OCI-LY1 (cell line): ENCODE measurements around the gene AFF2.

ENCODE experiments used
- H2AFZ ChIP-seq: fragments of 200-600 bp; sonication (generic), shearing (Covaris generic); 2 replicates; pipeline ENCODE4 v1.6.0; 2014; ENCODE audit warnings: antibody characterized with exemption, mild to moderate bottlenecking, low read length
- H3F3A ChIP-seq: fragments of 200-600 bp; sonication (generic), shearing (Covaris generic); 2 replicates; pipeline ENCODE4 v1.6.0; 2014; ENCODE audit warnings: mild to moderate bottlenecking, antibody characterized with exemption, low read length, moderate library complexity; ENCODE audit not compliant: insufficient read depth
- H3K27ac ChIP-seq: fragments of 200-600 bp; sonication (generic); 2 replicates; pipeline ENCODE4 v1.5.1; 2014; ENCODE audit warnings: low read length, mixed run types, mild to moderate bottlenecking, low read depth; ENCODE audit not compliant: poor library complexity, severe bottlenecking
- H3K27me3 ChIP-seq: fragments of 200-600 bp; sonication (generic); 2 replicates; pipeline ENCODE4 v1.6.0; 2014; ENCODE audit warnings: antibody characterized with exemption, mild to moderate bottlenecking, low read length, moderate library complexity; ENCODE audit not compliant: insufficient read depth
- H3K36me3 ChIP-seq: fragments of 200-600 bp; sonication (generic); 2 replicates; pipeline ENCODE4 v1.6.1; 2014; ENCODE audit warnings: mild to moderate bottlenecking, antibody characterized with exemption, low read length, moderate library complexity, mixed read lengths; ENCODE audit not compliant: insufficient read depth
- H3K4me1 ChIP-seq: fragments of 200-600 bp; sonication (generic); 2 replicates; pipeline ENCODE4 v1.5.1; 2014; ENCODE audit warnings: mild to moderate bottlenecking, low read length, moderate library complexity; ENCODE audit not compliant: insufficient read depth, severe bottlenecking
- H3K4me2 ChIP-seq: fragments of 200-600 bp; sonication (generic), shearing (Covaris generic); 2 replicates; pipeline ENCODE4 v1.6.1; 2014; ENCODE audit warnings: low read length
- H3K4me3 ChIP-seq: fragments of 200-600 bp; sonication (generic); 2 replicates; pipeline ENCODE4 v1.5.1; 2014; ENCODE audit warnings: low read length, low read depth, mild to moderate bottlenecking, mixed read lengths; ENCODE audit not compliant: poor library complexity, severe bottlenecking
- H3K79me2 ChIP-seq: fragments of 200-600 bp; shearing (Covaris generic); 2 replicates; pipeline ENCODE4 v1.6.1; 2016; ENCODE audit warnings: mixed run types, low read length, mixed read lengths; ENCODE audit not compliant: insufficient read depth
- H3K9ac ChIP-seq: fragments of 200-600 bp; sonication (generic), shearing (Covaris generic); 2 replicates; pipeline ENCODE4 v1.6.1; 2014; ENCODE audit warnings: mild to moderate bottlenecking, low read length, mixed read lengths
- H3K9me2 ChIP-seq: fragments of 200-600 bp; sonication (generic), shearing (Covaris generic); 2 replicates; pipeline ENCODE4 v1.6.1; 2014; ENCODE audit warnings: low read depth, mild to moderate bottlenecking, low read length, mixed read lengths
- H3K9me3 ChIP-seq: fragments of 200-600 bp; shearing (Covaris generic); 2 replicates; pipeline ENCODE4 v1.6.1; 2014; ENCODE audit warnings: low read length, mixed read lengths
- H4K20me1 ChIP-seq: fragments of 200-600 bp; sonication (generic), shearing (Covaris generic); 2 replicates; pipeline ENCODE4 v1.6.0; 2016; ENCODE audit warnings: mild to moderate bottlenecking, low read length; ENCODE audit not compliant: insufficient read depth
- EZH2 ChIP-seq: fragments of 200-600 bp; sonication (generic), shearing (Covaris generic); IDR thresholded peaks from 2 replicates; pipeline ENCODE4 v1.8.0; 2017; ENCODE audit warnings: borderline replicate concordance, mixed run types, mild to moderate bottlenecking, antibody characterized with exemption, low read length, moderate library complexity, mixed read lengths
- TF ChIP-seq, protein P1 (sequence below): fragments of 200-600 bp; sonication (generic), shearing (Covaris generic); IDR thresholded peaks from 2 replicates; pipeline ENCODE4 v1.5.1; 2017; ENCODE audit warnings: mild to moderate bottlenecking, antibody characterized with exemption, low read length, moderate library complexity, mixed read lengths

Gene AFF2

DNA sequence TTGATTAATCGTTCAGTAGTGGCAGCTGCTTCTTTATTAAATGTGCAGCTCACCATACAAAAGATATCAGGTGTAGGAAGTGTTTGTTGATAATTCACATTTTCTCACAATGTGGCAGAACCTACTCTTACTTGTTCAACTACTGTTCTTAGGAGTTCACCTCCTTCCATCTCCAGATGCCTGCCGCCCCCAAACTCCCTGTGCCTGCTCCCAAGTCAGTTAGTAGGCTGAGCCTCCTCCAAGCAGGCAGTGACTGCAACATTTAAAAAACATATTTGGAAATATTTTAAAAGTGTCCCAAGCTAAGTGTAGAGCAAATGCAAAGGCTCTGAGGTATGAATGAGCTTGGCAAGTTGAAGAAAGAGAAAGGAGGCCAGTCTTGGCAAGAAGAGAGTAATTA is 100.2 kb downstream of the AFF2 start:
- H3K4me3 ChIP-seq: no peak overlapping the region
- H3K4me2 ChIP-seq: no peak overlapping the region
- no peak overlapping the region for H2AFZ ChIP-seq
- no peaks in the 10 kb centered on the region for H3K36me3 ChIP-seq
- H3K79me2 ChIP-seq: peaks cover 33% of the 10 kb centered on the region
- H3K9ac ChIP-seq: no peak overlapping the region
- no peaks in the 10 kb centered on the region for H4K20me1 ChIP-seq
- no peaks in the 10 kb centered on the region for H3K9me3 ChIP-seq
- no peak for TF ChIP-seq EZH2
- TF ChIP-seq, protein P1, sequence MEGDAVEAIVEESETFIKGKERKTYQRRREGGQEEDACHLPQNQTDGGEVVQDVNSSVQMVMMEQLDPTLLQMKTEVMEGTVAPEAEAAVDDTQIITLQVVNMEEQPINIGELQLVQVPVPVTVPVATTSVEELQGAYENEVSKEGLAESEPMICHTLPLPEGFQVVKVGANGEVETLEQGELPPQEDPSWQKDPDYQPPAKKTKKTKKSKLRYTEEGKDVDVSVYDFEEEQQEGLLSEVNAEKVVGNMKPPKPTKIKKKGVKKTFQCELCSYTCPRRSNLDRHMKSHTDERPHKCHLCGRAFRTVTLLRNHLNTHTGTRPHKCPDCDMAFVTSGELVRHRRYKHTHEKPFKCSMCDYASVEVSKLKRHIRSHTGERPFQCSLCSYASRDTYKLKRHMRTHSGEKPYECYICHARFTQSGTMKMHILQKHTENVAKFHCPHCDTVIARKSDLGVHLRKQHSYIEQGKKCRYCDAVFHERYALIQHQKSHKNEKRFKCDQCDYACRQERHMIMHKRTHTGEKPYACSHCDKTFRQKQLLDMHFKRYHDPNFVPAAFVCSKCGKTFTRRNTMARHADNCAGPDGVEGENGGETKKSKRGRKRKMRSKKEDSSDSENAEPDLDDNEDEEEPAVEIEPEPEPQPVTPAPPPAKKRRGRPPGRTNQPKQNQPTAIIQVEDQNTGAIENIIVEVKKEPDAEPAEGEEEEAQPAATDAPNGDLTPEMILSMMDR: no peak
- H3K4me1 ChIP-seq: peaks cover 70% of the 10 kb centered on the region
- H3K27ac ChIP-seq: peak overlapping the region; percentile 66
- no peaks in the 10 kb centered on the region for H3K27me3 ChIP-seq
- H3F3A ChIP-seq: no peaks in the 10 kb centered on the region
- H3K9me2 ChIP-seq: no peaks in the 10 kb centered on the region

DNA sequence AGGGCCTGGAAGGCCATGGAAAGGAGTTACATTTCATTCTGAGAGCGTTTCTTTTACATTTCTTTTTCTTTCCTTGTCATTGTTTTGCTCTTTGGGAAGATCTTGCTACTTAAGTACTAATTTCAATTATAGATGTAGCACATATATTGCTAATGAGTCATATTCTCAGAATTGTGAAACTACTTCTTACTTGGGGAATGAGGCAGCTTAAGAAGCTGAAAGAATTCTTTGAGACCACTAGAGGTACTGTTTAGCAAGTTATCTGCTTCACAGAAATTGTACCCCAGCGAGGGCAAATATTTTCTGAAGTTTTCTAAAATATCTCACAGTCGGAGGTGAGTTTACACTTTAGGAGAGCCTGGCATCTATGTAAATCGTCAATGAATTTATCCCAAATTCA is 100.6 kb downstream of the AFF2 start:
- no peak overlapping the region for H2AFZ ChIP-seq
- H3K4me2 ChIP-seq: no peak overlapping the region
- H4K20me1 ChIP-seq: no peaks in the 10 kb centered on the region
- peaks cover 66% of the 10 kb centered on the region for H3K4me1 ChIP-seq
- H3K27ac ChIP-seq: peak overlapping the region; percentile 66
- H3K27me3 ChIP-seq: no peaks in the 10 kb centered on the region
- no peak overlapping the region for H3K4me3 ChIP-seq
- H3K79me2 ChIP-seq: peaks cover 33% of the 10 kb centered on the region
- no peaks in the 10 kb centered on the region for H3F3A ChIP-seq
- no peak overlapping the region for H3K9ac ChIP-seq
- H3K9me2 ChIP-seq: no peaks in the 10 kb centered on the region
- TF ChIP-seq, protein P1: peak; percentile 19; the same call in 1 of the 2 replicates
- TF ChIP-seq EZH2: no peak
- H3K9me3 ChIP-seq: no peaks in the 10 kb centered on the region
- H3K36me3 ChIP-seq: no peaks in the 10 kb centered on the region

DNA sequence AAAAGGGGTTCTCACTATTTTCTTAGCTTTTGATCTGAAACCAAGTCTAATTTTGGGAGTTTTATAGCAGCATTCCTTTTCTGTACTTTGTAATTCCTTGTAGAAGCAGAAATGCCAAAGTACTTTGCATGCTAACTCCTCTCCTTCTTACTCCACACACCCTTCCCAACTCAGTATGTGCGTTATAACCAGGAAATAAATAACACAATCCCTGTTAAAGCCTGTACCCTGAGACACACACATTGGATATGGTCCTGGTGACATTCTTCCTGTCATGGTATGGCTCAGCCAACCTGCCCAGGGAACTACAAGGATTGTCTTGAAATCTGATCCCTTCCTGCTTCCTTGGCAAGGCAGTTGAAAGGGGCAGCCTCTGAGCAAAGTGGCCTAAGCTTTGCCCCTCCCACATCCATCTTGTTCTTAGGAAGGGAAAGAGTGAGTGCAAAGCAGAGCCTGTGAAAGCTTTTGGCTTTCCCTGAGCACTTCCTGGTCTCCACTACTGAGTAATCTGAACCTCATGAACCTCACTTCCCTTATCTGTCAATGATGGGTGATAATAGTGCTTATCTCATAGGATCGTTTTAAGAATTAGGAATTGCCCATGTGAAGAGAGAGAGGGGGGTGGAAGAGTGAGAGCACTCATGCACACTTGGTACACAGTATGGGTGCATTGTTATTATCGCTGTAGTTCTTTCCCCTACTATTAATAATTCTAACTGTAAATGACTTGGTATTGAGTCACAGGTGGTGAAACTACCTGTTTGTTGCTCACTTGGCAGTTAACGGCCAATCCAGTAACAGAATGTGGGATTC is 109.3 kb downstream of the AFF2 start:
- H3K4me2 ChIP-seq: peak overlapping the region; percentile 70

More for the DNA sequence above, 109.3 kb downstream of the AFF2 start:
- H4K20me1 ChIP-seq: no peaks in the 10 kb centered on the region
- peak overlapping the region; percentile 95 for H3K27ac ChIP-seq
- no peaks in the 10 kb centered on the region for H3F3A ChIP-seq
- no peaks in the 10 kb centered on the region for H3K9me2 ChIP-seq
- no peak overlapping the region for H2AFZ ChIP-seq
- peaks cover 52% of the 10 kb centered on the region for H3K4me1 ChIP-seq
- H3K9me3 ChIP-seq: 0 out of 2 replicates have a peak, but pooled peaks cover 2% of the 10 kb centered on the region
- peak overlapping the region; percentile 52 for H3K9ac ChIP-seq
- H3K79me2 ChIP-seq: peaks cover 10% of the 10 kb centered on the region; the same call in 1 of the 2 replicates
- TF ChIP-seq, protein P1: no peak
- H3K36me3 ChIP-seq: peaks cover 7% of the 10 kb centered on the region
- H3K27me3 ChIP-seq: no peaks in the 10 kb centered on the region
- peak overlapping the region; percentile 43 for H3K4me3 ChIP-seq
